ENCODE measurements around the gene ASB11. TPM values are rescaled to one million over a fixed set of nuclear protein-coding genes. Genes with fewer than 3 reads are reported as not detected.

The ASB11 gene
- total RNA-seq, 1 experiment from 2014 or later, result not detected

DNA sequence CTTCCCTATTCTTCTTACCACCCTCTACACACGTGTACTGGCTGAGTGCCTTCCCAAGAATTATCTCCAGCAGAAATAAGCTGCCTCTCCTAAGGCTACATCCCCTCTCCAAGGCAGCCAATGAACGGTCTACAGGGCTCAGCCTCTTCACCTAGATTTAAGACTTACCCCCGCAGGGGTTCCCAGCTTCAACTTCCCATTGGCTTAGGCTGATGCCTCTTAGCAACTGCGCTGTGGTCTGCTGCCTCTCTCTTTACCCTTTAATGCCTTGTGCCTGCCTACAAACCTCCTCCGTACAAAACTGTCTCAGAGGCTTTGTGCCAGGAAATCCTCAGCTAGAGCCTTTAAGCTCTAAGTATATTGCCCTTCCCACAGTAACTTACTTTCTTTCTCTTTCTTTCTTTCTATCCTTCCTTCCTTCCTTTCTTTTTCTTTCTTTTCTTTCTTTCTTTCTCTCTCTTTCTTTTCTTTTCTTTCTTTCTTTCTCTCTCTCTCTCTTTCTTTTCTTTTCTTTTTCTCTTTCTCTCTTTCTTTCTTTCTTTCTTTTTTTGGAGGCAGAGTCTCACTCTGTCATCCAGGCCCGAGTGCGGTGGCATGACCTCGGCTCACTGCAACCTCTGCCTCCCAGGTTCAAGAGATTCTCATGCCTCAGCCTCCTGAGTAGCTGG is 35.0 kb upstream of the ASB11 start:
- Mint-ChIP-seq H3K4me3 (ENCODE audit: low read depth, unreplicated experiment) (no peak overlapping the region), H3K4me1 (ENCODE audit: low read depth, unreplicated experiment) (no peaks in the 10 kb centered on the region), H3K36me3 (ENCODE audit: insufficient read depth, unreplicated experiment) (no peaks in the 10 kb centered on the region), H3K27ac (ENCODE audit: unreplicated experiment) (no peak overlapping the region), H3K9me3 (ENCODE audit: low read depth, unreplicated experiment) (no peaks in the 10 kb centered on the region), H3K27me3 (ENCODE audit: unreplicated experiment) (no peaks in the 10 kb centered on the region)
- CTCF ChIA-PET, result interaction anchor here (0.7 kb wide), 1 partner anchor 14 kb away, joined by 3 read pairs; no protein-coding TSS in a partner anchor
- TF ChIP-seq, protein P1, sequence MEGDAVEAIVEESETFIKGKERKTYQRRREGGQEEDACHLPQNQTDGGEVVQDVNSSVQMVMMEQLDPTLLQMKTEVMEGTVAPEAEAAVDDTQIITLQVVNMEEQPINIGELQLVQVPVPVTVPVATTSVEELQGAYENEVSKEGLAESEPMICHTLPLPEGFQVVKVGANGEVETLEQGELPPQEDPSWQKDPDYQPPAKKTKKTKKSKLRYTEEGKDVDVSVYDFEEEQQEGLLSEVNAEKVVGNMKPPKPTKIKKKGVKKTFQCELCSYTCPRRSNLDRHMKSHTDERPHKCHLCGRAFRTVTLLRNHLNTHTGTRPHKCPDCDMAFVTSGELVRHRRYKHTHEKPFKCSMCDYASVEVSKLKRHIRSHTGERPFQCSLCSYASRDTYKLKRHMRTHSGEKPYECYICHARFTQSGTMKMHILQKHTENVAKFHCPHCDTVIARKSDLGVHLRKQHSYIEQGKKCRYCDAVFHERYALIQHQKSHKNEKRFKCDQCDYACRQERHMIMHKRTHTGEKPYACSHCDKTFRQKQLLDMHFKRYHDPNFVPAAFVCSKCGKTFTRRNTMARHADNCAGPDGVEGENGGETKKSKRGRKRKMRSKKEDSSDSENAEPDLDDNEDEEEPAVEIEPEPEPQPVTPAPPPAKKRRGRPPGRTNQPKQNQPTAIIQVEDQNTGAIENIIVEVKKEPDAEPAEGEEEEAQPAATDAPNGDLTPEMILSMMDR (IDR thresholded peaks at IDR 0.05; ENCODE audit: unreplicated experiment), result no peak
- BruUV-seq (replicated peaks), result no TSS peak
- intact Hi-C loops (cut with micrococcal nuclease; ENCODE audit: unreplicated experiment), result no loop called here
- DNase-seq, result no peak

DNA sequence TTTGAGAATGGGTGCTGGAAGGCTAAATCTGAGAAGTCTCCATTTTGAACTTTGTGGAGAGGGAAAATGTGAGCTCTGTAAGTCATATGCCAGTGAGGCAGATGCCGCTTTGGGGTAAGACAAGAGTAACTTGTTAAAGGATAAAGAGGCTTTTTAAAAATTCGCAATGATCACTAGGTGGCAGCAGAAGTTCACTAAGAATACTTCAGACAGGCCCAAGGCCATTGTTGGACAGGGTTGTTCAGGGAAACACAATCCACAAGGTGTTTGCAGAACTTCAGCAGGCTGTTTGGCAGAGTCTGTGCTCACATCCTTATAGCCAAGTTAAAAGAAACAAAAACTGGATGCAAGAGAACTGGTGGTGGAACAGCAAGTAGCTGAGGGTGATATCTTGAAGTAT is 33.6 kb upstream of the ASB11 start:
- TF ChIP-seq, protein P1 (IDR thresholded peaks at IDR 0.05; ENCODE audit: unreplicated experiment), result peak; percentile 36
- DNase-seq, result peak; percentile 37
- intact Hi-C loops (cut with micrococcal nuclease; ENCODE audit: unreplicated experiment), result loop anchor here (2.0 to 10.0 kb wide), 2 partner anchors 120 to 216 kb away; no protein-coding TSS in a partner anchor
- no peaks in the 10 kb centered on the region for H3K9me3 Mint-ChIP-seq (ENCODE audit: low read depth, unreplicated experiment)
- H3K27me3 Mint-ChIP-seq (ENCODE audit: unreplicated experiment), result no peaks in the 10 kb centered on the region
- CTCF ChIA-PET, result no interaction called here
- H3K4me1 Mint-ChIP-seq (ENCODE audit: low read depth, unreplicated experiment), result no peaks in the 10 kb centered on the region
- no peak overlapping the region for H3K4me3 Mint-ChIP-seq (ENCODE audit: low read depth, unreplicated experiment)
- BruUV-seq (replicated peaks), result no TSS peak
- H3K36me3 Mint-ChIP-seq (ENCODE audit: insufficient read depth, unreplicated experiment), result no peaks in the 10 kb centered on the region
- H3K27ac Mint-ChIP-seq (ENCODE audit: unreplicated experiment), result no peak overlapping the region

DNA sequence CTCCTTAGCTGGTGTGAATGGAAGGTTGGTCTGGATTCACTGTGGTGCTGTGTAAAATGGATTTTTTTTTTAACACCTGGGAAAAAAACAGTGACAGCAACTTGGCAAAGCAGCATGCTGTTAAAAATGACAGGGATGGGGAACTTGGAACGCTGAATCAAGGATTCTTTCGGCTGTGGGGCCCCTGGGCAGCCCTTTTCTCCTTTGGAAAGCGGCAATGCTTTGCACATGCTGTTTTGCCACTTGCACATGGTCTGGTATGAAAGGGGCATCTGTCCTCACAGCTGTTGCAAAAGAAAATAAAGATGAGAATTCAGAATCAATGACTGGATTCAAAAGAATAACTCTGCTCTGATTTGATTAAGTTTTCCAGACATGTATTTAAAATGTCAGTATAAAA is 30.5 kb upstream of the ASB11 start:
- H3K9me3 Mint-ChIP-seq (ENCODE audit: low read depth, unreplicated experiment), result no peaks in the 10 kb centered on the region
- BruUV-seq (replicated peaks), result no TSS peak
- H3K27me3 Mint-ChIP-seq (ENCODE audit: unreplicated experiment), result no peaks in the 10 kb centered on the region
- TF ChIP-seq, protein P1 (IDR thresholded peaks at IDR 0.05; ENCODE audit: unreplicated experiment), result no peak
- no peaks in the 10 kb centered on the region for H3K4me1 Mint-ChIP-seq (ENCODE audit: low read depth, unreplicated experiment)
- no peak overlapping the region for H3K27ac Mint-ChIP-seq (ENCODE audit: unreplicated experiment)
- intact Hi-C loops (cut with micrococcal nuclease; ENCODE audit: unreplicated experiment), result loop anchor here (10.0 kb wide), 1 partner anchor 219 kb away; no protein-coding TSS in a partner anchor
- CTCF ChIA-PET, result no interaction called here
- no peaks in the 10 kb centered on the region for H3K36me3 Mint-ChIP-seq (ENCODE audit: insufficient read depth, unreplicated experiment)
- no peak overlapping the region for H3K4me3 Mint-ChIP-seq (ENCODE audit: low read depth, unreplicated experiment)
- DNase-seq, result no peak

DNA sequence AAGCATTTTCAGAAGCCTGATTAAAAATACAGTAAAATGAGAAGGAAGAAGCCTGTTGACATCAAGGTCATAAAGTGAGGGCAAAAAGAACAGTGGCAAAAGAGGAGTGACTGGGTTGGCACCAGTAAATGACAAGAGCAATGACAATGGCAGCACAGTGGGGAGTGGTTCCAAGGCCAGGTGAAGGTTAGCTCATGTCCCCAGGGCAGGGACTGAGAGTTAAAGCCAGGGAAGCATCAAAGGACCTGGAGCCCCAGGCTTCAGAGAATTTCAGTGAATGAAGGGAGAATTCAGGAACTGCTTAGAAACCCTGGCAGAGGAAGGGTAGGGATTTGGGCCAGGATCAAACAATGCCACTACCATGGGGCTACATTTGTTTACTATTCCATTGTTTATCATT is 28.7 kb upstream of the ASB11 start:
- no TSS peak for BruUV-seq (replicated peaks)
- DNase-seq, result no peak
- Mint-ChIP-seq H3K27ac (ENCODE audit: unreplicated experiment) (no peak overlapping the region), H3K4me3 (ENCODE audit: low read depth, unreplicated experiment) (no peak overlapping the region), H3K4me1 (ENCODE audit: low read depth, unreplicated experiment) (no peaks in the 10 kb centered on the region), H3K27me3 (ENCODE audit: unreplicated experiment) (no peaks in the 10 kb centered on the region), H3K9me3 (ENCODE audit: low read depth, unreplicated experiment) (no peaks in the 10 kb centered on the region), H3K36me3 (ENCODE audit: insufficient read depth, unreplicated experiment) (no peaks in the 10 kb centered on the region)
- CTCF ChIA-PET, result no interaction called here
- intact Hi-C loops (cut with micrococcal nuclease; ENCODE audit: unreplicated experiment), result loop anchor here (10.0 kb wide), 1 partner anchor 221 kb away; no protein-coding TSS in a partner anchor
- TF ChIP-seq, protein P1 (IDR thresholded peaks at IDR 0.05; ENCODE audit: unreplicated experiment), result no peak

Data from Calu3 (cell line).